Measurements from ENCODE around the gene MXRA5.

- TF ChIP-seq CTCF (IDR thresholded peaks at IDR 0.05 in 2 of 3, conservative IDR thresholded peaks at IDR 0.05 in 1 of 3; ENCODE audit: control insufficient read depth in 2 of 3, extremely low read depth in 1 of 3, insufficient read depth in 1 of 3, low read depth in 3 of 3, low read length in 3 of 3) (no peak), IRF5 (IDR thresholded peaks at IDR 0.05; ENCODE audit: borderline replicate concordance) (no peak), EZH2 (IDR thresholded peaks at IDR 0.05; ENCODE audit: borderline replicate concordance, control insufficient read depth, low read depth, low read length) (no peak), KAT2A (conservative IDR thresholded peaks at IDR 0.05; ENCODE audit: control insufficient read depth, low read depth, low read length) (no peak), NRF1 (conservative IDR thresholded peaks at IDR 0.05; ENCODE audit: low read depth, low read length) (no peak), TAF1 (IDR thresholded peaks at IDR 0.05; ENCODE audit: borderline replicate concordance, low read depth, low read length) (no peak)
Measured at GRCh38 chrX:3346501-3347259, at the start of gene MXRA5.
